HEK293 (cell line): ENCODE results near the gene CRELD1.

Experiments
- CTCF ChIA-PET: fragments of 350-600 bp; formaldehyde crosslinking; extraction: SDS; loops from one replicate; lab custom pipeline; 2021; ENCODE audit warnings: antibody characterized with exemption; lab: Yijun Ruan, JAX
- POLR2A ChIA-PET: fragments of 300-600 bp; formaldehyde crosslinking; extraction: SDS; loops from one replicate; lab custom pipeline; 2020; ENCODE audit warnings: antibody characterized with exemption, inconsistent platforms; lab: Yijun Ruan, JAX
- H3K27ac ChIP-seq: fragments of 200-500 bp; sonication (Bioruptor generic); 2 replicates; pipeline ENCODE4 v1.5.1; 2014; ENCODE audit warnings: low read depth, low read length, control low read depth, inconsistent platforms; ENCODE audit errors: extremely low read depth
- H3K36me3 ChIP-seq, 2 experiments: fragments of 200-500 bp in 1 of 2; sonication (Bioruptor generic) in 1 of 2; 1 replicate in 1 of 2; 2 replicates in 1 of 2; pipeline ENCODE4 v1.5.1; 2014 to 2017; ENCODE audit warnings: inconsistent platforms in 2 of 2, low read length in 2 of 2; ENCODE audit not compliant: control insufficient read depth in 2 of 2, insufficient read depth in 1 of 2
- H3K4me1 ChIP-seq: fragments of 200-500 bp; sonication (Bioruptor generic); 2 replicates; pipeline ENCODE4 v1.5.1; 2014; ENCODE audit warnings: mild to moderate bottlenecking, low read length, inconsistent platforms; ENCODE audit not compliant: control insufficient read depth, insufficient read depth
- H3K4me3 ChIP-seq: 2 replicates; pipeline ENCODE4 v1.5.1; 2011; ENCODE audit warnings: low read depth, mild to moderate bottlenecking, control low read depth, low read length, moderate library complexity
- H3K9me3 ChIP-seq: fragments of 200-500 bp; sonication (Bioruptor generic); 2 replicates; pipeline ENCODE4 v1.5.1; 2014; ENCODE audit warnings: low read depth, low read length, inconsistent platforms; ENCODE audit not compliant: control insufficient read depth, insufficient read depth
- MEIS1 ChIP-seq: sonication (generic); formaldehyde crosslinking; IDR thresholded peaks from 2 replicates; pipeline ENCODE4 v1.8.1; 2022; ENCODE audit warnings: missing genetic modification reagents, mild to moderate bottlenecking, borderline replicate concordance
- PATZ1 ChIP-seq: fragments of 450-650 bp; formaldehyde crosslinking; IDR thresholded peaks from 2 replicates; pipeline ENCODE4 v1.5.1; 2016; ENCODE audit warnings: missing biosample characterization, missing genetic modification characterization
- WT1 ChIP-seq: fragments of 450-650 bp; formaldehyde crosslinking; IDR thresholded peaks from 2 replicates; pipeline ENCODE4 v1.5.1; 2016; ENCODE audit warnings: missing biosample characterization, missing genetic modification characterization
- ZBTB44 ChIP-seq: fragments of 450-650 bp; IDR thresholded peaks from 2 replicates; pipeline ENCODE4 v1.5.1; 2018; ENCODE audit warnings: missing biosample characterization, mild to moderate bottlenecking, missing genetic modification characterization
- ZBTB48 ChIP-seq: fragments of 450-650 bp; formaldehyde crosslinking; IDR thresholded peaks from 2 replicates; pipeline ENCODE4 v1.5.1; 2016; ENCODE audit warnings: missing biosample characterization, missing genetic modification characterization
- ZFHX2 ChIP-seq: fragments of 450-650 bp; formaldehyde crosslinking; conservative IDR thresholded peaks from 2 replicates; pipeline ENCODE4 v1.5.1; 2016; ENCODE audit warnings: missing biosample characterization, missing genetic modification characterization
- ZNF10 ChIP-seq: fragments of 450-650 bp; formaldehyde crosslinking; IDR thresholded peaks from 2 replicates; pipeline ENCODE4 v1.5.1; 2017; ENCODE audit warnings: missing biosample characterization, missing genetic modification characterization
- ZNF112 ChIP-seq: fragments of 450-650 bp; formaldehyde crosslinking; IDR thresholded peaks from 2 replicates; pipeline ENCODE4 v1.5.0; 2017; ENCODE audit warnings: missing biosample characterization, missing genetic modification characterization
- ZNF114 ChIP-seq: fragments of 450-650 bp; formaldehyde crosslinking; IDR thresholded peaks from 2 replicates; pipeline ENCODE4 v1.5.0; 2017; ENCODE audit warnings: missing biosample characterization, missing genetic modification characterization
- ZNF169 ChIP-seq: fragments of 450-650 bp; formaldehyde crosslinking; IDR thresholded peaks from 2 replicates; pipeline ENCODE4 v1.5.1; 2016; ENCODE audit warnings: missing biosample characterization, missing genetic modification characterization
- ZNF19 ChIP-seq: fragments of 450-650 bp; formaldehyde crosslinking; IDR thresholded peaks from 2 replicates; pipeline ENCODE4; 2016; ENCODE audit warnings: missing biosample characterization, missing genetic modification characterization, low read depth
- ZNF24 ChIP-seq: fragments of 450-650 bp; formaldehyde crosslinking; IDR thresholded peaks from 2 replicates; pipeline ENCODE4 v1.5.1; 2016; ENCODE audit warnings: missing biosample characterization, missing genetic modification characterization
- ZNF335 ChIP-seq: fragments of 450-650 bp; formaldehyde crosslinking; conservative IDR thresholded peaks from 2 replicates; pipeline ENCODE4 v1.5.1; 2016; ENCODE audit warnings: missing biosample characterization, missing genetic modification characterization
- ZNF394 ChIP-seq: fragments of 450-650 bp; formaldehyde crosslinking; IDR thresholded peaks from 2 replicates; pipeline ENCODE4 v1.5.1; 2016; ENCODE audit warnings: missing biosample characterization, missing genetic modification characterization, mild to moderate bottlenecking, moderate library complexity, borderline replicate concordance
- ZNF404 ChIP-seq: fragments of 450-650 bp; formaldehyde crosslinking; IDR thresholded peaks from 2 replicates; pipeline ENCODE4 v1.5.1; 2017; ENCODE audit warnings: missing biosample characterization, missing genetic modification characterization
- ZNF473 ChIP-seq: fragments of 450-650 bp; formaldehyde crosslinking; IDR thresholded peaks from 2 replicates; pipeline ENCODE4 v1.5.1; 2017; ENCODE audit warnings: missing biosample characterization, missing genetic modification characterization
- ZNF558 ChIP-seq: fragments of 450-650 bp; formaldehyde crosslinking; IDR thresholded peaks from 2 replicates; pipeline ENCODE4 v1.5.1; 2016; ENCODE audit warnings: missing biosample characterization, missing genetic modification characterization
- ZNF701 ChIP-seq: fragments of 450-650 bp; formaldehyde crosslinking; IDR thresholded peaks from 2 replicates; pipeline ENCODE4 v1.5.1; 2016; ENCODE audit warnings: missing biosample characterization, missing genetic modification characterization
- ZSCAN23 ChIP-seq: fragments of 450-650 bp; formaldehyde crosslinking; IDR thresholded peaks from 2 replicates; pipeline ENCODE4 v1.5.1; 2016; ENCODE audit warnings: missing biosample characterization, missing genetic modification characterization
- TF ChIP-seq, protein P1 (sequence below): fragments of 450-650 bp; formaldehyde crosslinking; IDR thresholded peaks from 2 replicates; pipeline ENCODE4 v1.5.0; 2017; ENCODE audit warnings: missing biosample characterization, missing genetic modification characterization, borderline replicate concordance
- TF ChIP-seq, protein P2 (sequence below): fragments of 450-650 bp; formaldehyde crosslinking; IDR thresholded peaks from 2 replicates; pipeline ENCODE4 v1.5.1; 2017; ENCODE audit warnings: missing biosample characterization, missing genetic modification characterization
- TF ChIP-seq, protein P3 (sequence below): fragments of 450-650 bp; formaldehyde crosslinking; IDR thresholded peaks from 2 replicates; pipeline ENCODE4 v1.5.1; 2016; ENCODE audit warnings: missing biosample characterization, missing genetic modification characterization

CRELD1 gene

GRCh38 chr3:9918261-9919038 is 15.2 kb upstream of the CRELD1 start:
- TF ChIP-seq ZNF335 (tag by site-specific recombination) (peak; percentile 58; the same call in 1 of the 2 replicates), ZNF394 (tag by site-specific recombination) (peak; percentile 33; the same call in 1 of the 2 replicates), ZSCAN23 (tag by site-specific recombination) (no peak)
- TF ChIP-seq, all 188 proteins: peak for 2
- no peaks in the 10 kb centered on the region for H3K9me3 ChIP-seq
- peaks cover 12% of the 10 kb centered on the region for H3K4me1 ChIP-seq
- H3K4me3 ChIP-seq, result no peak overlapping the region
- ChIA-PET POLR2A (no interaction called here), CTCF (interaction anchor here (1.4 kb wide), 1 partner anchor 12 kb away, joined by 3 read pairs; no protein-coding TSS in a partner anchor)
- no peak overlapping the region for H3K27ac ChIP-seq
- no peaks in the 10 kb centered on the region for H3K36me3 ChIP-seq

- no peak overlapping the region for H3K27ac ChIP-seq
- peaks cover 0 to 20% of the 10 kb centered on the region in 2 experiments; a peak in 2 of 3 replicates for H3K36me3 ChIP-seq
- no peaks in the 10 kb centered on the region for H3K9me3 ChIP-seq
- no peak overlapping the region for H3K4me3 ChIP-seq
- TF ChIP-seq PATZ1 (tag by site-specific recombination), result no peak
- TF ChIP-seq, protein P1, sequence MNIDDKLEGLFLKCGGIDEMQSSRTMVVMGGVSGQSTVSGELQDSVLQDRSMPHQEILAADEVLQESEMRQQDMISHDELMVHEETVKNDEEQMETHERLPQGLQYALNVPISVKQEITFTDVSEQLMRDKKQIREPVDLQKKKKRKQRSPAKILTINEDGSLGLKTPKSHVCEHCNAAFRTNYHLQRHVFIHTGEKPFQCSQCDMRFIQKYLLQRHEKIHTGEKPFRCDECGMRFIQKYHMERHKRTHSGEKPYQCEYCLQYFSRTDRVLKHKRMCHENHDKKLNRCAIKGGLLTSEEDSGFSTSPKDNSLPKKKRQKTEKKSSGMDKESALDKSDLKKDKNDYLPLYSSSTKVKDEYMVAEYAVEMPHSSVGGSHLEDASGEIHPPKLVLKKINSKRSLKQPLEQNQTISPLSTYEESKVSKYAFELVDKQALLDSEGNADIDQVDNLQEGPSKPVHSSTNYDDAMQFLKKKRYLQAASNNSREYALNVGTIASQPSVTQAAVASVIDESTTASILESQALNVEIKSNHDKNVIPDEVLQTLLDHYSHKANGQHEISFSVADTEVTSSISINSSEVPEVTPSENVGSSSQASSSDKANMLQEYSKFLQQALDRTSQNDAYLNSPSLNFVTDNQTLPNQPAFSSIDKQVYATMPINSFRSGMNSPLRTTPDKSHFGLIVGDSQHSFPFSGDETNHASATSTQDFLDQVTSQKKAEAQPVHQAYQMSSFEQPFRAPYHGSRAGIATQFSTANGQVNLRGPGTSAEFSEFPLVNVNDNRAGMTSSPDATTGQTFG (tag by site-specific recombination), result no peak
- TF ChIP-seq WT1 (tag by site-specific recombination), result no peak
- TF ChIP-seq ZNF112 (tag by site-specific recombination), result no peak
- TF ChIP-seq ZNF473 (tag by site-specific recombination), result no peak
- TF ChIP-seq ZNF19 (tag by site-specific recombination), result no peak
- TF ChIP-seq, protein P2, sequence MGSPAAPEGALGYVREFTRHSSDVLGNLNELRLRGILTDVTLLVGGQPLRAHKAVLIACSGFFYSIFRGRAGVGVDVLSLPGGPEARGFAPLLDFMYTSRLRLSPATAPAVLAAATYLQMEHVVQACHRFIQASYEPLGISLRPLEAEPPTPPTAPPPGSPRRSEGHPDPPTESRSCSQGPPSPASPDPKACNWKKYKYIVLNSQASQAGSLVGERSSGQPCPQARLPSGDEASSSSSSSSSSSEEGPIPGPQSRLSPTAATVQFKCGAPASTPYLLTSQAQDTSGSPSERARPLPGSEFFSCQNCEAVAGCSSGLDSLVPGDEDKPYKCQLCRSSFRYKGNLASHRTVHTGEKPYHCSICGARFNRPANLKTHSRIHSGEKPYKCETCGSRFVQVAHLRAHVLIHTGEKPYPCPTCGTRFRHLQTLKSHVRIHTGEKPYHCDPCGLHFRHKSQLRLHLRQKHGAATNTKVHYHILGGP (tag by site-specific recombination), result no peak
- TF ChIP-seq ZBTB44 (tag by site-specific recombination), result no peak
- TF ChIP-seq MEIS1 (CRISPR knock-in tag), result no peak
- no peak for TF ChIP-seq ZNF169 (tag by site-specific recombination)
- no peak for TF ChIP-seq ZNF24
- TF ChIP-seq, protein P3, sequence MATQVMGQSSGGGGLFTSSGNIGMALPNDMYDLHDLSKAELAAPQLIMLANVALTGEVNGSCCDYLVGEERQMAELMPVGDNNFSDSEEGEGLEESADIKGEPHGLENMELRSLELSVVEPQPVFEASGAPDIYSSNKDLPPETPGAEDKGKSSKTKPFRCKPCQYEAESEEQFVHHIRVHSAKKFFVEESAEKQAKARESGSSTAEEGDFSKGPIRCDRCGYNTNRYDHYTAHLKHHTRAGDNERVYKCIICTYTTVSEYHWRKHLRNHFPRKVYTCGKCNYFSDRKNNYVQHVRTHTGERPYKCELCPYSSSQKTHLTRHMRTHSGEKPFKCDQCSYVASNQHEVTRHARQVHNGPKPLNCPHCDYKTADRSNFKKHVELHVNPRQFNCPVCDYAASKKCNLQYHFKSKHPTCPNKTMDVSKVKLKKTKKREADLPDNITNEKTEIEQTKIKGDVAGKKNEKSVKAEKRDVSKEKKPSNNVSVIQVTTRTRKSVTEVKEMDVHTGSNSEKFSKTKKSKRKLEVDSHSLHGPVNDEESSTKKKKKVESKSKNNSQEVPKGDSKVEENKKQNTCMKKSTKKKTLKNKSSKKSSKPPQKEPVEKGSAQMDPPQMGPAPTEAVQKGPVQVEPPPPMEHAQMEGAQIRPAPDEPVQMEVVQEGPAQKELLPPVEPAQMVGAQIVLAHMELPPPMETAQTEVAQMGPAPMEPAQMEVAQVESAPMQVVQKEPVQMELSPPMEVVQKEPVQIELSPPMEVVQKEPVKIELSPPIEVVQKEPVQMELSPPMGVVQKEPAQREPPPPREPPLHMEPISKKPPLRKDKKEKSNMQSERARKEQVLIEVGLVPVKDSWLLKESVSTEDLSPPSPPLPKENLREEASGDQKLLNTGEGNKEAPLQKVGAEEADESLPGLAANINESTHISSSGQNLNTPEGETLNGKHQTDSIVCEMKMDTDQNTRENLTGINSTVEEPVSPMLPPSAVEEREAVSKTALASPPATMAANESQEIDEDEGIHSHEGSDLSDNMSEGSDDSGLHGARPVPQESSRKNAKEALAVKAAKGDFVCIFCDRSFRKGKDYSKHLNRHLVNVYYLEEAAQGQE (tag by site-specific recombination), result no peak
- no peak for TF ChIP-seq ZNF10 (tag by site-specific recombination)
- no peak for TF ChIP-seq ZNF114 (tag by site-specific recombination)
- no peak for TF ChIP-seq ZFHX2
- no peak for TF ChIP-seq ZNF558 (tag by site-specific recombination)
- no peak for TF ChIP-seq ZNF701
- no peak for TF ChIP-seq ZNF404 (tag by site-specific recombination)
- TF ChIP-seq ZBTB48 (tag by site-specific recombination), result no peak
- POLR2A ChIA-PET, result no interaction called here
- H3K4me1 ChIP-seq, result no peaks in the 10 kb centered on the region
- CTCF ChIA-PET, result interaction anchor here (0.7 kb wide), 2 partner anchors 81 to 394 kb away, joined by 3 read pairs; no protein-coding TSS in a partner anchor
These were observed 5.5 kb upstream of the CRELD1 start for GRCh38 chr3:9928158-9928557.
